Subcutaneous abdominal adipose tissue (tissue), 5 donors: ENCODE results near the gene PRODH.
"Not testable (repeated sequence)": the region's sequence is repeated elsewhere in the genome, so short reads cannot be mapped to it uniquely, and the experiment has no call there.

ENCODE experiments used
- H3K27ac ChIP-seq: one replicate; pipeline ENCODE4 v1.7.0; 2013; ENCODE audit warnings: low read depth, mild to moderate bottlenecking, inconsistent platforms, low read length, moderate library complexity
- H3K27me3 ChIP-seq, 5 donors: one replicate each; pipeline ENCODE4 v1.7.0; 2013; ENCODE audit warnings: low read length in 5 of 5, inconsistent platforms in 1 of 5; ENCODE audit not compliant: control insufficient read depth in 5 of 5, insufficient read depth in 4 of 5
- H3K36me3 ChIP-seq, 5 donors: one replicate each; pipeline ENCODE4 v1.7.0; 2013; ENCODE audit warnings: low read length in 5 of 5; ENCODE audit not compliant: control insufficient read depth in 5 of 5, insufficient read depth in 5 of 5
- H3K4me1 ChIP-seq, 5 donors: one replicate each; pipeline ENCODE4 v1.7.0; 2013; ENCODE audit warnings: low read length in 5 of 5, mild to moderate bottlenecking in 3 of 5, moderate library complexity in 1 of 5; ENCODE audit not compliant: control insufficient read depth in 5 of 5, insufficient read depth in 5 of 5
- H3K4me3 ChIP-seq, 5 donors: one replicate each; pipeline ENCODE4 v1.7.0; 2013; ENCODE audit warnings: low read length in 5 of 5, low read depth in 1 of 5
- H3K9ac ChIP-seq, 5 donors: one replicate each; pipeline ENCODE4 v1.7.0; 2013; ENCODE audit warnings: low read length in 5 of 5, mild to moderate bottlenecking in 4 of 5, moderate library complexity in 3 of 5
- H3K9me3 ChIP-seq, 5 donors: one replicate each; pipeline ENCODE4 v1.7.0; 2013; ENCODE audit warnings: low read length in 5 of 5; ENCODE audit not compliant: control insufficient read depth in 5 of 5
- donor health status: healthy.
- donor health status: healthy.
- donor health status: healthy.
- donor health status: healthy.
- donor health status: healthy.

Gene PRODH

GRCh38 chr22:18929459-18929858 is 6.6 kb downstream of the PRODH start:
- Histone ChIP-seq H3K9ac (no peak overlapping the region), H3K36me3 (no peaks in the 10 kb centered on the region), H3K27me3 (no peaks in the 10 kb centered on the region), H3K4me3 (no peak overlapping the region), H3K27ac (no peak overlapping the region), H3K9me3 (no peaks in the 10 kb centered on the region), H3K4me1 (no peaks in the 10 kb centered on the region)

- Histone ChIP-seq H3K36me3 (no peaks in the 10 kb centered on the region), H3K4me3 (no peak overlapping the region)
Observed at GRCh38 chr22:18927573-18927972, 8.5 kb downstream of the PRODH start.

GRCh38 chr22:18927020-18927419 is 9.1 kb downstream of the PRODH start:
- H3K27ac ChIP-seq, result no peak overlapping the region
- H3K4me3 ChIP-seq, result no peak overlapping the region
- H3K27me3 ChIP-seq, result no peaks in the 10 kb centered on the region
- no peaks in the 10 kb centered on the region for H3K4me1 ChIP-seq
- H3K9me3 ChIP-seq, result no peaks in the 10 kb centered on the region
- H3K36me3 ChIP-seq, result no peaks in the 10 kb centered on the region
- no peak overlapping the region for H3K9ac ChIP-seq

More at GRCh38 chr22:18927573-18927972, 8.5 kb downstream of the PRODH start:
- no peak overlapping the region for H3K27ac ChIP-seq
- no peaks in the 10 kb centered on the region for H3K9me3 ChIP-seq
- H3K9ac ChIP-seq, result no peak overlapping the region
- no peaks in the 10 kb centered on the region for H3K27me3 ChIP-seq
- no peaks in the 10 kb centered on the region for H3K4me1 ChIP-seq

- Histone ChIP-seq H3K27ac (no peak overlapping the region), H3K9me3 (no peaks in the 10 kb centered on the region), H3K4me1 (no peaks in the 10 kb centered on the region), H3K4me3 (no peak overlapping the region), H3K9ac (no peak overlapping the region), H3K27me3 (no peaks in the 10 kb centered on the region), H3K36me3 (no peaks in the 10 kb centered on the region)
Observed at GRCh38 chr22:18925368-18926064, 10.6 kb downstream of the PRODH start.

- not testable (repeated sequence) for H3K27me3 ChIP-seq, H3K36me3 ChIP-seq, H3K4me3 ChIP-seq, H3K4me1 ChIP-seq, H3K9ac ChIP-seq, H3K27ac ChIP-seq, H3K9me3 ChIP-seq
Observed at GRCh38 chr22:18920257-18920902, 15.7 kb downstream of the PRODH start.

- H3K27ac ChIP-seq, H3K36me3 ChIP-seq, H3K9me3 ChIP-seq, H3K27me3 ChIP-seq, H3K4me3 ChIP-seq, H3K4me1 ChIP-seq, H3K9ac ChIP-seq: not testable (repeated sequence)
Observed at GRCh38 chr22:18917818-18918217, 18.3 kb downstream of the PRODH start.

- H3K4me3 ChIP-seq, H3K27me3 ChIP-seq, H3K9ac ChIP-seq, H3K4me1 ChIP-seq, H3K9me3 ChIP-seq, H3K27ac ChIP-seq, H3K36me3 ChIP-seq: not testable (repeated sequence)
Observed at GRCh38 chr22:18915550-18915949, 20.5 kb downstream of the PRODH start.

- not testable (repeated sequence) for H3K4me1 ChIP-seq, H3K27me3 ChIP-seq, H3K4me3 ChIP-seq, H3K9me3 ChIP-seq, H3K36me3 ChIP-seq, H3K27ac ChIP-seq, H3K9ac ChIP-seq
Observed at GRCh38 chr22:18914558-18914957, 21.5 kb downstream of the PRODH start.

- not testable (repeated sequence) for H3K27me3 ChIP-seq, H3K36me3 ChIP-seq, H3K4me3 ChIP-seq, H3K9ac ChIP-seq, H3K9me3 ChIP-seq, H3K4me1 ChIP-seq, H3K27ac ChIP-seq
Observed at GRCh38 chr22:18912264-18912946, 23.7 kb downstream of the PRODH start.

- not testable (repeated sequence) for H3K4me3 ChIP-seq, H3K9ac ChIP-seq, H3K36me3 ChIP-seq, H3K27ac ChIP-seq, H3K9me3 ChIP-seq, H3K4me1 ChIP-seq, H3K27me3 ChIP-seq
Observed at GRCh38 chr22:18911535-18911934, 24.6 kb downstream of the PRODH start.
